ENCODE data around the gene TNK1.

DNA sequence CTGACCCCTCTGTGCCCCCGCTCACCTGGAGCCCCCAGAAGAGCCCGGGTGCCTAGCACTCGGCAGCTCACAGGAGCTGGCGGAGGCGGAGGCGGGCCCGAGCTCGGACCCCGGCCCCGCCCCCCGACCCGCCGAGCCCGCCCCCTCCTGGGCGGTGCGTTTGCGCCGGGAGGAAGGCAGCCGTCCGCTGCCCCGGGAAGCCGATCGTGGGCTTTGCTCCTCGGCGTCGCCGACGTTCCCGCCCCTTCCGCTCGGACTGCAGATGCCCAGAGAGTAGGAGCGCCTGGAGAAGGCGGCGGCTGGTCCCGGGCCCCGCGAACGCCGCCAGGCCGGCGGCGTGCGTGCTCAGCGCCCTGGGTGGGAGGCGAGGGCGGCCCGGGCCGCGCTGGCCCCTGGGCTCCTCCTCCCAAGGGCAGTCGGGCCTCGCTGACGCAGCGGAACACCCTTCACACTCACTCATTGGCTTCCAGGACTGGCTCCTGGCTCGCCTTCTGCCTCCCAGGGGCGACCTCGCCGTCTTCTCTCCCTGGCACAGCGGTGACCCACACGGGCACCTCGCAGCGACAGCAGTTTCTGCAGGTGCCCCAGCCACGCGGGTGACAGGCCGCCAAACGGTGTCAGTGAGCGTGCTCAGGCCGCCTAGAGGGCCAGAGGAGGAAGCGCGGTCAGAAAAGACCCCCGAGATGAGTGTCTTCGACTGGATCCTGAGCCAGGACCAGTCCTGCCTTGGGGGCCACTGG is 13.7 kb downstream of the TNK1 start, which contains the start of gene PLSCR3:
- TF ChIP-seq, protein P1, sequence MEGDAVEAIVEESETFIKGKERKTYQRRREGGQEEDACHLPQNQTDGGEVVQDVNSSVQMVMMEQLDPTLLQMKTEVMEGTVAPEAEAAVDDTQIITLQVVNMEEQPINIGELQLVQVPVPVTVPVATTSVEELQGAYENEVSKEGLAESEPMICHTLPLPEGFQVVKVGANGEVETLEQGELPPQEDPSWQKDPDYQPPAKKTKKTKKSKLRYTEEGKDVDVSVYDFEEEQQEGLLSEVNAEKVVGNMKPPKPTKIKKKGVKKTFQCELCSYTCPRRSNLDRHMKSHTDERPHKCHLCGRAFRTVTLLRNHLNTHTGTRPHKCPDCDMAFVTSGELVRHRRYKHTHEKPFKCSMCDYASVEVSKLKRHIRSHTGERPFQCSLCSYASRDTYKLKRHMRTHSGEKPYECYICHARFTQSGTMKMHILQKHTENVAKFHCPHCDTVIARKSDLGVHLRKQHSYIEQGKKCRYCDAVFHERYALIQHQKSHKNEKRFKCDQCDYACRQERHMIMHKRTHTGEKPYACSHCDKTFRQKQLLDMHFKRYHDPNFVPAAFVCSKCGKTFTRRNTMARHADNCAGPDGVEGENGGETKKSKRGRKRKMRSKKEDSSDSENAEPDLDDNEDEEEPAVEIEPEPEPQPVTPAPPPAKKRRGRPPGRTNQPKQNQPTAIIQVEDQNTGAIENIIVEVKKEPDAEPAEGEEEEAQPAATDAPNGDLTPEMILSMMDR (IDR thresholded peaks at IDR 0.05; ENCODE audit: poor library complexity), result peak; percentile 39
- TF ChIP-seq EZH2 (IDR thresholded peaks at IDR 0.05; ENCODE audit: borderline replicate concordance), result no peak
